Measurements from ENCODE around the gene BCL7C. TPM values are rescaled to one million over a fixed set of nuclear protein-coding genes. Genes with fewer than 3 reads are reported as not detected.

The BCL7C gene
- total and polyA plus RNA-seq, 2 of the 4 experiments (the other 2 are of a cell fraction): 32.3 to 34.9 TPM

DNA sequence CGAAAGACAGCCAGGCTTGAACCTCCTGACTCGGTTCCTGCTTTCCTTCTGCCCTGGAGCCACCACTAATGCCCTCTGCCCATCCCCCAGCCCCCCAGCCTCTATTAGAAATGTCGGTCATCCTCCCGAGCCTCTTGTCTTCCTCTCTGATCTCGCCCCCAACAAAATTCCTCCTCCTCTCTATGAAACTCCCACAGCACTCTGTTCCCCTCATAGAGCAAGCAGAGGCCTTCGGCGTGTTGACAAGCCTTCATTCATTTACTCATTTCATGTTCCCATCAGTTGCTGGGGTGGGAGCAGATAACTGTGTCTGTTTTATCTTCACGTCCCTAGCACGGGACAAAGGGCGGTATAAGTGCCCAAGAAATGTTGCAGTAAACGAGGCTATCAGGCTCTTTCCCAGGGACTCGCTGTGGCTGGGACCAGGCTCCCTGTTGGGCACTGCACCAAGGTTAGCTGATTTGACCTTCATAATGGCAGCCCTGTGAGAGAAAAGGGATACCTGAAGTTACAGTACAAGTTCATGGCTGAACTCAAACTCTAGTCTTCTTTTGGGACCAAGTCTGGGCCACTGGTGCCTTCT is 37.3 kb upstream of the BCL7C start:
- no peak overlapping the region for H3K27ac ChIP-seq (ENCODE audit: insufficient read depth, low read length)
- H3K4me3 ChIP-seq (ENCODE audit: insufficient read depth, low read depth, low read length): no peak overlapping the region
- no peak overlapping the region for H3K14ac ChIP-seq (replicated peaks; ENCODE audit: low read depth, low read length)
- ATAC-seq (ENCODE audit: low read depth) (no peak), DNase-seq (no peak)
- ChIA-PET POLR2A (ENCODE audit: unreplicated experiment) (interaction anchor here (0.6 kb wide), 1 partner anchor 29 kb away, joined by 5 read pairs; no protein-coding TSS in a partner anchor), CTCF (interaction anchor here (1.3 kb wide), 1 partner anchor 11 kb away, joined by 3 read pairs; no protein-coding TSS in a partner anchor)
- no peak overlapping the region for H4K91ac ChIP-seq (ENCODE audit: insufficient read depth, low read depth, low read length)
- WGBS, 2 experiments (ENCODE audit: extremely low coverage in 2 of 2, insufficient read length in 1 of 2): 76% methylated on average over 7 of the region's 12 CpGs; no CpG with 5 or more reads in 1 of the 2 experiments
- no peak overlapping the region for H2BK5ac ChIP-seq (ENCODE audit: low read depth, low read length, poor library complexity, severe bottlenecking)
- TF ChIP-seq MAFK (IDR thresholded peaks at IDR 0.05; ENCODE audit: low read depth, low read length) (no peak), BHLHE40 (IDR thresholded peaks at IDR 0.05; ENCODE audit: low read depth, low read length) (no peak), CEBPB (IDR thresholded peaks at IDR 0.05; ENCODE audit: low read depth, low read length) (no peak), MXI1 (IDR thresholded peaks at IDR 0.05; ENCODE audit: borderline replicate concordance, low read depth, low read length) (no peak)
- peaks cover 8% of the 10 kb centered on the region for H4K20me1 ChIP-seq (ENCODE audit: insufficient read depth, low read length)
- H3K23ac ChIP-seq (ENCODE audit: low read depth, low read length): no peak overlapping the region
- H3K56ac ChIP-seq (ENCODE audit: extremely low read depth, insufficient read depth, low read length): no peak overlapping the region
- no TSS peak for BruUV-seq (replicated peaks)
- no peak overlapping the region for H4K5ac ChIP-seq (ENCODE audit: low read depth, low read length)
- H2BK20ac ChIP-seq (ENCODE audit: low read depth, low read length): no peak overlapping the region
- no peak overlapping the region for H2AFZ ChIP-seq (replicated peaks; ENCODE audit: low read length, poor library complexity)
- H2AK5ac ChIP-seq (ENCODE audit: low read depth, low read length): no peak overlapping the region
- H2AK9ac ChIP-seq (replicated peaks; ENCODE audit: low read depth, low read length, poor library complexity): no peak overlapping the region
- H3K4me1 ChIP-seq (ENCODE audit: control insufficient read depth, insufficient read depth, low read length): no peaks in the 10 kb centered on the region
- peaks cover 58% of the 10 kb centered on the region for H3K36me3 ChIP-seq (ENCODE audit: control insufficient read depth, insufficient read depth, low read length)
- intact Hi-C loops (cut with micrococcal nuclease): no loop called here
- no peak overlapping the region for H3K9ac ChIP-seq (ENCODE audit: low read depth, low read length)
- H4K8ac ChIP-seq (ENCODE audit: low read depth in 2 of 2, low read length in 2 of 2): no peak overlapping the region
- in situ Hi-C loops (cut with MboI; ENCODE audit: low sequenced_read_pairs): no loop called here
- no peak overlapping the region for H2BK120ac ChIP-seq (ENCODE audit: low read depth, low read length)
- H2BK15ac ChIP-seq (ENCODE audit: low read depth, low read length): no peak overlapping the region
- no peaks in the 10 kb centered on the region for H3K9me3 ChIP-seq (ENCODE audit: control insufficient read depth, insufficient read depth, low read length)
- no peak overlapping the region for H3K4me2 ChIP-seq (ENCODE audit: low read depth, low read length)
- no peak overlapping the region for H3K4ac ChIP-seq (ENCODE audit: low read depth, low read length)
- dilution Hi-C loops (cut with HindIII; ENCODE audit: low sequenced_read_pairs, unreplicated experiment): no loop called here
- H3K9me1 ChIP-seq (ENCODE audit: insufficient read depth, low read length): peaks cover 5% of the 10 kb centered on the region; the same call in 1 of the 2 replicates
- no peak overlapping the region for H3K18ac ChIP-seq (ENCODE audit: low read depth, low read length)
- H3K79me1 ChIP-seq (ENCODE audit: low read depth in 1 of 2, low read length in 2 of 2): peaks cover 0 to 38% of the 10 kb centered on the region in 2 experiments; a peak in 2 of 4 replicates
- no peaks in the 10 kb centered on the region for H3K27me3 ChIP-seq (ENCODE audit: control insufficient read depth, insufficient read depth, low read length)
